ENCODE measurements around the gene NLRC5. TPM values are rescaled to one million over a fixed set of nuclear protein-coding genes. Genes with fewer than 3 reads are reported as not detected.

The NLRC5 gene
- polyA plus RNA-seq, 12 donors: 3.1 to 11.0 (median 4.8) TPM; not detected in 1

DNA sequence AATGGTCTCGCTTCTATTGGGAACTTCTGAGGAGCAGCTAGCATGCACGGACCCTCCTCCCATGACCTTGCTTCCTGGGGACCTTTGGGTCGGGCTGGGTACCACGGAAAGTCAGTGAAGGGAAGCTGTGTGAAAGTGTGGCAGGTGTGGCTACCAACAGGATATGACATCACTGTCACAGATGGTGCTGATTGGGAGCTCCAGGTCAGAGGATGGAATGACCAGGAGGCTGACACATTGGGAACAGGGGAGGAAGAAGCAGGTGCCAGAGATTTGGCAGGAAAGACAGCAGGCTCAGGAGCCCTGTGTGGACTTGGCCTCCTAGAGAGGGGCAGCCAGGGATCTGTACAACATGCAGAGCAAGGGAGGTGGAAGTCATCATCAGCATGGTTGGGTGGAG lies 137.1 kb downstream of the NLRC5 start:
- DNase-seq: no peak

DNA sequence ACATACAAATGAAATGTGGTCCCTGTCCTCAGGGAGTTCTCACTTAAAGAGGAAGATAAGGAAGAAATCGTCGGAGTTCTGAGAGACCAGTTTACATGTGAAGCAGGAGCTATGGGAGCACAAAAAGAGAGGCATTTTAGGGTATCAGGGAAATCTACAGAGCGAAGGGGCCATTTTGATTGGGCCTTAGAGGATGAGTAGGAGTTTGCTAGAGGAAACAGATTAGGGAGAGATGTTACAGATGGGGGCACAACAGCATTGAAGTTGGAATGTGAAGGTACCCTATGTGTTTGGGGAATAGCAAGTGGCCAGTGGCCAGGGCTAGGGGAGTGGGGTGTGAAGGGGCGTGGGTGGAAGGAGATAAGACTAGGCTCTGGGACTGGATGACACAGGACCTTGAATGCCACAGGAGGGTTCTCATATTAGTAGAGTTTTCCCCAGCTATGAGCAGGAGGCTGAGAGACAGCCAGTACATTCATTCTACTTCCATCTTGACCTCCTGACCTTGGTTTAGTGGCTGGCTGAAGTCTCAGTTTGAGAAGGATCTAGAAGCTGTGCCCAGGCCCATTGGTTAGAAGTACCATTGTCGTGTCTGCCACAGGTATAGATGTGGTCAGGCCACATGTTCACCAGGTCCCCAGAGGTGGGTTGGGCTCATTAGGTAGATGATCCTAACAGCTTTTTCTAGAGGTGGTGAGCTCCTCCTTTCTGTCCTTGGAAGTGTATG lies 137.8 kb downstream of the NLRC5 start:
- no peak for DNase-seq

DNA sequence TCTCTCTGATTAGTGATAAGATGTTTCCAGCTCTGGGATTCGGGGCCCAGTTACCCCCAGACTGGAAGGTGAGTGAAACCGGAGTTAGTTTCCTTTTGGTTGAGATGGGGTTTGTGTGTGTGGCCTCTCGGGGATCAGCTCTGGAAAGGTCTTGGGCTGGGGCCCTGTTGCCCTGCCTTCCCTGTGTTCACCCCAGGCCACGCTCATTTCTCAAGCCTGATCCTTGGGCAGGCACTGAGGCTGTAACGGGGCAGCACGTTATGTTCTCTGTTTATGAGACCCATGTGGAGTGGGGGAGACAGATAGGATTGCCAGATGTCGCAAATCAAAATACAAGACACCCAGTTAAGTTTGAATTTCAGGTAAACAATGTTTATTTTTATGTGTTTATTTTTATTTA lies 138.5 kb downstream of the NLRC5 start:
- DNase-seq: no peak

DNA sequence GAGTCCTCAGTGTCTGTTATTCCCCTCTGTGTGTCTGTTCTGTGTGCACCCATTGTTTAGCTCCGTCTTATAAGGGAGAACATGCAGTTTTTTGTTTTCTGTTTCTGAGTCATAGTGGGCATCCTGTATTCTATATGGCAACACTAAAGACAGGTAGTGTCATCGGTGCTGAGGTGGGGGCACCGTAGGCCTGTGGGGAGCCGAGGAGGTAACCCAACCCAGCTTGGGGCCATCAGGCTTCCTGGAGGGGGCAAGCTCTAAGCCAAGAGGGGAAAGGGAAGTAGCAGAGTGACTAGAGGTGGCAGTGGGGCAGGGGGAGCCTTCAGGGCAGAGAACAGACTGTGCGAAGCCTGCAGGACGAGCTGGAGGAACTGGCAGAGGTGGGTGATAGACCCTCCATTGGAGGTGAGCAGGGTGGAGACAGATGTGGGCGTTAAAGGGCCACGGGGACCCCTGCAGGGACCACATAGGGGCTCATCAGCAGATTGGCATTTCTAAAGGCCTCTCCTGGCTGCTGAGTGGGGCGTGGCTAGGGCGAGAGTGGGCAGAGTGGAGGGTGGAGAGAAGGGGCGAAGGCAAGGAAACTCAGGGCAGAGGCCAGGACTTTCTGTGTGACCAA lies 139.5 kb downstream of the NLRC5 start:
- DNase-seq: no peak

DNA sequence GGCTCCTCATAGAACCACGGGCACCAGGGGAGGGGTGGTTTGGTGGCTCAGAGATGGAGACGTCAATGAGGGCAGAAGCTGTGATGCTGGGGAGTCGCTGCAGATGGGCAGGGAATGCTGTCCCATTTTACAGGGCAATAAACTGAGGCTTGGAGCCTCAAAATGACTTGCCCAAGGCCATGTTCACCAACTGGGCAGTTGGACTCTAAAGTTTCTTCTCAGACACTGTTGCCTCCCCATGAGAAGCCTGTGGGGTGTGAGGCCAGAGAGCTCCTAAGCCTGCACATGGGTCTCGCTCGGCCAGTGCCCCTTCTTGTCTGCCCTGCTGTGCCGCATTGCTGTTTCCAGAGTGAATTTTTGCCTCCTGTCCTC lies 141.6 kb downstream of the NLRC5 start:
- no peak for DNase-seq

DNA sequence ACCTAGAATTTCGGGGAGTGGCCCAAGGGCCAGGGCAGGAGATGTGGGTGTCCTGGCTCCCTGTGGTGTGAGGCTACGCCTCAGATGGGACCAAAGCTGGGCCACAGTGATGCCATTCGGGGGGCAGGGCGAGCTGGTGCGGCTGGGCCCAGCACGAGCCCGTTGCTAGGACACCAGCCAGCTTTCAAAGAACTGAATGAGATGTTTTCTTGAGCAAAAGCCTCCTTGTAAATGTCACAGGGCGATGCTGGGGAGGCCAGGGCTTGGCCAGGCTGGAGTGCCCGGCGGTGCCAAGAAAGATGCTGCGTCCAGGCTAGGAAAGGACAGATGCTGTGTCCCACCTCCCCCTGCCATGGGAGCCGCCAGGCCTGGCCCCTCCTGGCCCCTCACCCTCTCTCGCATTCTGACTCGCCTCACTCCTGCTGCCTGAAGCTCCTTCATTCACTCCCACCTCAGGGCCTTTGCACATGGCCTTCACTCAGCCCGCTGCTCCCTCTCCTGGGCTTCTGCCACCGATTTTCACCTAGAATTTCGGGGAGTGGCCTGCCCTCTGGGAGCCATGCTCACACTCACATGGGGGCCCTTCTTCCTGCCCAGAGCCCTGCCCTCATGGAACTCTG lies 142.1 kb downstream of the NLRC5 start:
- no peak for DNase-seq

DNA sequence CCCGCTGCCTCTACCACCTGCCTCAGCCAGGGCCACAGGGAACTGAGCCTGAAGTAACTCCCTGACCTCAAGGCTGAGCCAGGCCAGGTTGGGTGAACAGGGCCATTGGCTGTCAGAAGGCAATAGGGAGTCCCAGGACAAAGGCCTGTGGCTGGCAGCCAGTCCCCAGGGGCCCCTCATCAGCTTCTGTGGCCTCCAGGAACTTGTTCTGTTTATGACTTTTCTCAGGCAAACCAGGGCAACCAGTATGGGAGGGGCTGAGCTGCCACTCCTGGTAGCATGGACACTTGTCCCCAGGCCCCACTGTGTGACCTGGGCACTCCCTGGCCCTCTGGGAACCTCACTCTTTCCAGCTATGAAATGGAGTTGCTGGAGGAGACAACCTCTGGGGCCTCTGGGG lies 143.1 kb downstream of the NLRC5 start:
- DNase-seq: no peak

DNA sequence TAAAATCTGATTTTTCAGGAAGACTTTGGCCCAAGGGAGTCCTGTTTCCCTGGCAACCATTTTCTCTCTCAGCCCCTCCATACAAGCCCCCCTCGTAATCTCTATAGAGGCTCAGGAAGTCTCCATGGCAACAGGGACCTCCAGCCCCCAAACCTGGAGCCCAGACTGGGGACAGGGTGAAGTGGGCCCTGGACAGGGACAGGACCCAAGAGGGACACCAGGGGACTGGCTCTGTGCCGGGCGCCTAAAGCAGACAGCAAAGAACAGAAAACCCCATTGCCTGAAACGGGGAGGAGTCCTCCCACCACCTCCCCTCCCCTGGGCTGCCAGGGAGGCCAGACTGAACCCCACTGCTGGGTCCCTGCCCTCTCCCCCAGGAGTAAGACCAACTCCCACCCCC lies 143.7 kb downstream of the NLRC5 start:
- no peak for DNase-seq

Other genes with a start within 250 kb of the NLRC5 start
- under 1 TPM in 6 of 12 donors, not detected in 6; 0.07 to 0.22 (median 0.15) TPM for gene SLC12A3, start 124.3 kb upstream of the NLRC5 start, polyA plus RNA-seq (ENCODE audit: insufficient read length in 12 of 12)
- 100 to 1,000 TPM in 2 of 12 donors, 10 to 100 TPM in 9, not detected in 1; 62.1 to 104 (median 84.3) TPM for gene HERPUD1, start 57.4 kb upstream of the NLRC5 start, polyA plus RNA-seq (ENCODE audit: insufficient read length in 12 of 12)
- gene CETP, start 27.6 kb upstream of the NLRC5 start, polyA plus RNA-seq (ENCODE audit: insufficient read length in 12 of 12): 10 to 100 TPM in 1 of 12 donors, 1 to 10 TPM in 9, not detected in 2; 5.6 to 10.1 (median 7.3) TPM
- gene CPNE2, start 103.0 kb downstream of the NLRC5 start, polyA plus RNA-seq (ENCODE audit: insufficient read length in 12 of 12): 10 to 100 TPM in 11 of 12 donors, not detected in 1; 23.0 to 50.7 (median 26.5) TPM
- 10 to 100 TPM in 11 of 12 donors, not detected in 1; 46.4 to 99.6 (median 60.1) TPM for gene PSME3IP1, start 196.5 kb downstream of the NLRC5 start, polyA plus RNA-seq (ENCODE audit: insufficient read length in 12 of 12)
- gene RSPRY1, start 196.8 kb downstream of the NLRC5 start, polyA plus RNA-seq (ENCODE audit: insufficient read length in 12 of 12): 10 to 100 TPM in 11 of 12 donors, not detected in 1; 17.3 to 37.3 (median 27.7) TPM

Measured in muscle of arm (tissue), 12 donors.